Activated B cell treated with CpG ODN at 0.5 μM for 24 hours (primary cell): Measurements from ENCODE around the gene AOC3. TPM values are rescaled to one million over a fixed set of nuclear protein-coding genes. Genes with fewer than 3 reads are reported as not detected.
"Not testable (repeated sequence)": the region's sequence is repeated elsewhere in the genome, so short reads cannot be mapped to it uniquely, and the experiment has no call there.

Source experiments
- ATAC-seq: fragments of 200-7000 bp; cut with Tn5 transposase; one replicate; pipeline ENCODE4 v1.10.0; 2021; ENCODE audit warnings: low read depth, mild to moderate bottlenecking, moderate library complexity
- CTCF ChIA-PET: fragments of 350-600 bp; sonication (Branson Sonifier 250); formaldehyde crosslinking; loops from one replicate; lab custom pipeline; 2021; ENCODE audit warnings: antibody characterized with exemption; lab: Charles Lee
- POLR2A ChIA-PET: fragments of 350-600 bp; sonication (Branson Sonifier 250); formaldehyde crosslinking; loops from one replicate; lab custom pipeline; 2021; ENCODE audit warnings: antibody characterized with exemption; lab: Charles Lee
- DNase-seq: peaks from one replicate; pipeline ENCODE4 v3.0.0; 2022
- H3K27ac Mint-ChIP-seq: one replicate; pipeline ENCODE4 v1.8.0; 2020; ENCODE audit warnings: mixed read lengths
- H3K27me3 Mint-ChIP-seq: one replicate; pipeline ENCODE4 v1.8.0; 2021; ENCODE audit warnings: mixed read lengths
- H3K36me3 Mint-ChIP-seq: one replicate; pipeline ENCODE4 v1.8.0; 2021; ENCODE audit warnings: low read depth, mixed read lengths
- H3K4me1 Mint-ChIP-seq: one replicate; pipeline ENCODE4 v1.8.0; 2021; ENCODE audit warnings: mixed read lengths
- H3K4me3 Mint-ChIP-seq: one replicate; pipeline ENCODE4 v1.8.0; 2020; ENCODE audit warnings: mild to moderate bottlenecking, mixed read lengths
- H3K9me3 Mint-ChIP-seq: one replicate; pipeline ENCODE4 v1.8.0; 2020; ENCODE audit warnings: mixed read lengths
- intact Hi-C: fragments of 100-400 bp; cut with micrococcal nuclease; formaldehyde crosslinking; loops from one replicate; pipeline ENCODE4 v1.15.1; 2024
- total RNA-seq: library from RNA; stranded (reverse); gene quantifications from 2 replicates; pipeline ENCODE4 v1.2.3, GENCODE V29; 2022
- TF ChIP-seq, protein P1 (sequence below): fragments of 200-600 bp; IDR thresholded peaks from one replicate; pipeline ENCODE4 v1.8.0; 2022; ENCODE audit warnings: antibody characterized with exemption, mild to moderate bottlenecking

Gene AOC3
- total RNA-seq, 1 donor from 2014 or later: 1.4 TPM

DNA sequence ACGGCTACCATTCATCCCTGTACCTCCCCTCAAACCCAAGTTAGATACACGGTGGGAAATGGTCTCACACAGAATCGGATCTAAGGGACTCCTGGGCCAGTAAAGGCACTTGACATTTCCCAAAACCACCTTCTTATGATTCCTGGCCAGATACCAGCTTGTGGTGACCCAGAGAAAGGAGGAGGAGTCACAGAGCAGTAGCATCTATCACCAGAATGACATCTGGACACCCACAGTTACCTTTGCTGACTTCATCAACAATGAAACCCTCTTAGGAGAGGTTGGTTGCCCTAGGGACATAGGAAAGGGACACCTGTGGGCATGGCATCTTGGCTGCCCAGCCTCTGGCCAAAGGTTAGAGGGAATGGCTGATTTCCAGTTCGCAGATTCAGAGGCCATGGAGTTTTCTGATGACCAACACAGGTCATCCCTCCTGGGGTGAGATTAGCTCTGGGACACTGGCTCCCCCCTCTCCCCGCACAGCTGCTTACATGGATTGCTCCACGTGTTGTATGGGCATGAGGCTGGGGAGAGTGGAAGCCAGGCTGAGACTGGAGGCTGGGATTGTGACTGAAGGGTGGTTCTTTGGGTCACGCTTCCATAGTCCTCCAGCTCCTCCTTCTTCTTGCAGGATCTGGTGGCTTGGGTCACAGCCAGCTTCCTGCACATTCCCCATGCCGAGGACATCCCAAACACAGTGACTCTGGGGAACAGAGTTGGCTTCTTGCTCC lies 1.4 kb upstream of the AOC3 start:
- Mint-ChIP-seq H3K9me3 (no peaks in the 10 kb centered on the region), H3K36me3 (peaks cover 13% of the 10 kb centered on the region), H3K27me3 (peaks cover 5% of the 10 kb centered on the region), H3K4me1 (peaks cover 17% of the 10 kb centered on the region), H3K27ac (no peak overlapping the region), H3K4me3 (no peak overlapping the region)
- POLR2A ChIA-PET: no interaction called here
- TF ChIP-seq, protein P1, sequence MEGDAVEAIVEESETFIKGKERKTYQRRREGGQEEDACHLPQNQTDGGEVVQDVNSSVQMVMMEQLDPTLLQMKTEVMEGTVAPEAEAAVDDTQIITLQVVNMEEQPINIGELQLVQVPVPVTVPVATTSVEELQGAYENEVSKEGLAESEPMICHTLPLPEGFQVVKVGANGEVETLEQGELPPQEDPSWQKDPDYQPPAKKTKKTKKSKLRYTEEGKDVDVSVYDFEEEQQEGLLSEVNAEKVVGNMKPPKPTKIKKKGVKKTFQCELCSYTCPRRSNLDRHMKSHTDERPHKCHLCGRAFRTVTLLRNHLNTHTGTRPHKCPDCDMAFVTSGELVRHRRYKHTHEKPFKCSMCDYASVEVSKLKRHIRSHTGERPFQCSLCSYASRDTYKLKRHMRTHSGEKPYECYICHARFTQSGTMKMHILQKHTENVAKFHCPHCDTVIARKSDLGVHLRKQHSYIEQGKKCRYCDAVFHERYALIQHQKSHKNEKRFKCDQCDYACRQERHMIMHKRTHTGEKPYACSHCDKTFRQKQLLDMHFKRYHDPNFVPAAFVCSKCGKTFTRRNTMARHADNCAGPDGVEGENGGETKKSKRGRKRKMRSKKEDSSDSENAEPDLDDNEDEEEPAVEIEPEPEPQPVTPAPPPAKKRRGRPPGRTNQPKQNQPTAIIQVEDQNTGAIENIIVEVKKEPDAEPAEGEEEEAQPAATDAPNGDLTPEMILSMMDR: no peak
- DNase-seq (no peak), ATAC-seq (no peak)
- CTCF ChIA-PET: no interaction called here
- intact Hi-C loops: no loop called here

DNA sequence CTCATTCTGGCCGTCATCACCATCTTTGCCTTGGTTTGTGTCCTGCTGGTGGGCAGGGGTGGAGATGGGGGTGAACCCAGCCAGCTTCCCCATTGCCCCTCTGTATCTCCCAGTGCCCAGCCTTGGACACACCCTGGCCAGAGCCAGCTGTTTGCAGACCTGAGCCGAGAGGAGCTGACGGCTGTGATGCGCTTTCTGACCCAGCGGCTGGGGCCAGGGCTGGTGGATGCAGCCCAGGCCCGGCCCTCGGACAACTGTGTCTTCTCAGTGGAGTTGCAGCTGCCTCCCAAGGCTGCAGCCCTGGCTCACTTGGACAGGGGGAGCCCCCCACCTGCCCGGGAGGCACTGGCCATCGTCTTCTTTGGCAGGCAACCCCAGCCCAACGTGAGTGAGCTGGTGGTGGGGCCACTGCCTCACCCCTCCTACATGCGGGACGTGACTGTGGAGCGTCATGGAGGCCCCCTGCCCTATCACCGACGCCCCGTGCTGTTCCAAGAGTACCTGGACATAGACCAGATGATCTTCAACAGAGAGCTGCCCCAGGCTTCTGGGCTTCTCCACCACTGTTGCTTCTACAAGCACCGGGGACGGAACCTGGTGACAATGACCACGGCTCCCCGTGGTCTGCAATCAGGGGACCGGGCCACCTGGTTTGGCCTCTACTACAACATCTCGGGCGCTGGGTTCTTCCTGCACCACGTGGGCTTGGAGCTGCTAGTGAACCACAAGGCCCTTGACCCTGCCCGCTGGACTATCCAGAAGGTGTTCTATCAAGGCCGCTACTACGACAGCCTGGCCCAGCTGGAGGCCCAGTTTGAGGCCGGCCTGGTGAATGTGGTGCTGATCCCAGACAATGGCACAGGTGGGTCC lies 607 bp downstream of the AOC3 start:
- intact Hi-C loops, H3K27me3 Mint-ChIP-seq, H3K27ac Mint-ChIP-seq, POLR2A ChIA-PET, H3K36me3 Mint-ChIP-seq, DNase-seq, CTCF ChIA-PET, H3K4me1 Mint-ChIP-seq, ATAC-seq, H3K9me3 Mint-ChIP-seq, H3K4me3 Mint-ChIP-seq: not testable (repeated sequence)

- Mint-ChIP-seq H3K4me3 (no peak overlapping the region), H3K27ac (no peak overlapping the region), H3K9me3 (no peaks in the 10 kb centered on the region), H3K4me1 (no peaks in the 10 kb centered on the region), H3K36me3 (no peaks in the 10 kb centered on the region), H3K27me3 (peaks cover 5% of the 10 kb centered on the region)
- ChIA-PET POLR2A (no interaction called here), CTCF (no interaction called here)
- TF ChIP-seq, protein P1: no peak
- DNase-seq (no peak), ATAC-seq (no peak)
- intact Hi-C loops: no loop called here
Observed at GRCh38 chr17:42852351-42852750, 1.4 kb downstream of the AOC3 start.

- Mint-ChIP-seq H3K9me3 (no peaks in the 10 kb centered on the region), H3K4me1 (no peaks in the 10 kb centered on the region), H3K27ac (no peak overlapping the region), H3K27me3 (peaks cover 5% of the 10 kb centered on the region), H3K4me3 (no peak overlapping the region), H3K36me3 (no peaks in the 10 kb centered on the region)
- intact Hi-C loops: no loop called here
- TF ChIP-seq, protein P1: no peak
- ATAC-seq (no peak), DNase-seq (no peak)
- POLR2A ChIA-PET: no interaction called here
- CTCF ChIA-PET: no interaction called here
Observed at GRCh38 chr17:42853004-42853403, 2.0 kb downstream of the AOC3 start.

DNA sequence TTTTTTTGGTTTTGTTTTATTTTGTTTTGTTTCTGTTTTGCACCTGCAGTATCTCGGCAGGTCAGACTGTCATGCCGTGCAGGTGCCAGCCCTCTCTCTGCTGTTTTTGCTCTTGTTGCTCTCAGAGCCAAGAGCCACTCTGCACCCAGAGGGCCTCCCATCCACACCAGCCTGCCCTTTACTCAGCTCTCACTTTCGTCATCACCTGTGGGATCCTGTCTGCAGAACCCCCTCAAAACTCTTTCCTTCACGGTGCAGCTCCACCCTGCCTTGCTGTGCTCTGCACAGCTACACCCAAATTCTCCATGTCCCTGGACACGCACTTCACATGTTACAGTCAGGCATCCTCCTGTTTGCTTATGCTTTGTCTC lies 2.6 kb downstream of the AOC3 start:
- Mint-ChIP-seq H3K9me3 (no peaks in the 10 kb centered on the region), H3K36me3 (no peaks in the 10 kb centered on the region), H3K27me3 (peaks cover 5% of the 10 kb centered on the region), H3K4me1 (no peaks in the 10 kb centered on the region), H3K27ac (no peak overlapping the region), H3K4me3 (no peak overlapping the region)
- TF ChIP-seq, protein P1: no peak
- POLR2A ChIA-PET: no interaction called here
- intact Hi-C loops: no loop called here
- CTCF ChIA-PET: no interaction called here
- ATAC-seq (no peak), DNase-seq (no peak)
